ENCODE results near the gene TMPRSS3.

Gene TMPRSS3

DNA sequence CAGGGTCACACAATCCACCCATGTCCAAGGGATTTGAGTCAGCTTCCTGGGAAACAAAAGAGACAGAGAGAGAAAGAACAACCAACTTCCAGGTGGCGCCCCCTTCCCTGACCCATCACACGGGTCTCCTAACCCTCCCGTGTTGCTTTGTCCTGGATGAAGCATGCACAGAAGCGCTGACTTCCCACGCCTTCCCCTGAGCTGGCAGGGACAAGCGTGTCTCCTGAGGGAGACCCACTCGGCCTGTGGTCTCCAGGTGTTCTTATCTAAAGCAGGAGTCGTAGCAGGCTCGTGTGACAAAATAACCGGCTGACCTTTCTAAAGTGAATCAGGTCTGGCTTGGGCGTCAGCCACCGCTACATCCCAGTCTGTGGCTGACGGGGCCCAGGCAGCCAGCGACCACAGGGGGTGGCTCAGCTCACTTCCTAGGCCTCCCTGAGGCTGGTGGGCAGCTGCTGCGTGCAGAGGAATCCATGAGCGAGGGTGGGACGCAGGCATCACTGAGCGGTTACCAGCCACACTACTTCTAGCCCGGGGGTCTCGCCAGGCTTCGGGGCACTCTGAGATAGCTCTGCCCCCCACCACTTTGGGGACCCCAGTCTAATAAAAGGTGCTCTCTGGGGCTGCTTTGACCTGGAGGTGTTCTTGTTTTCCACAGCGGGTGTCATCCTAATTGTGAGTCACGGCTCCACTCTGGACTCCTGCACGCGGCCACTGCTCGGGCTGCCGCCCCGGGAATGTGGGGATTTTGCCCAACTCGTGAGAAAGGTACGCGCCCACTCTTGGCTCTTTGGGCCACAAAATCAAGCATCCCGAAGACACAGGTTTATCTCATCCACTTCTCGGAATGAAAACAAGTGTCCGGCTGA lies 48.3 kb upstream of the TMPRSS3 start:
- Histone ChIP-seq H3K4me2 (ENCODE audit: low read length) (no peak overlapping the region), H3K79me2 (ENCODE audit: control insufficient read depth, low read length) (no peaks in the 10 kb centered on the region), H3K36me3 (ENCODE audit: control insufficient read depth, low read length) (no peaks in the 10 kb centered on the region), H3F3A (ENCODE audit: control insufficient read depth, insufficient read depth) (no peaks in the 10 kb centered on the region), H3K4me3 (ENCODE audit: low read length) (no peak overlapping the region), H4K20me1 (ENCODE audit: control insufficient read depth, insufficient read depth, low read depth, low read length) (no peaks in the 10 kb centered on the region), H3K9me3 (ENCODE audit: control insufficient read depth, insufficient read depth, low read length) (no peaks in the 10 kb centered on the region), H3K27me3 (ENCODE audit: control insufficient read depth, low read length) (no peaks in the 10 kb centered on the region), H3K9me2 (replicated peaks; ENCODE audit: control insufficient read depth, low read length) (no peaks in the 10 kb centered on the region), H3K4me1 (ENCODE audit: control insufficient read depth, low read length) (no peaks in the 10 kb centered on the region), H3K27ac (ENCODE audit: low read depth, low read length) (no peak overlapping the region)
- TF ChIP-seq CTCF (IDR thresholded peaks at IDR 0.05; ENCODE audit: low read depth, low read length, poor library complexity, severe bottlenecking) (no peak), EZH2phosphoT487 (IDR thresholded peaks at IDR 0.05; ENCODE audit: borderline replicate concordance, low read length) (no peak)

GRCh38 chr21:42443181-42443785 lies 47.4 kb upstream of the TMPRSS3 start:
- no peak overlapping the region for H3K4me3 ChIP-seq (ENCODE audit: low read length)
- H3F3A ChIP-seq (ENCODE audit: control insufficient read depth, insufficient read depth) = no peaks in the 10 kb centered on the region
- H3K4me2 ChIP-seq (ENCODE audit: low read length) = no peak overlapping the region
- H3K4me1 ChIP-seq (ENCODE audit: control insufficient read depth, low read length) = no peaks in the 10 kb centered on the region
- no peaks in the 10 kb centered on the region for H4K20me1 ChIP-seq (ENCODE audit: control insufficient read depth, insufficient read depth, low read depth, low read length)
- no peaks in the 10 kb centered on the region for H3K36me3 ChIP-seq (ENCODE audit: control insufficient read depth, low read length)
- no peaks in the 10 kb centered on the region for H3K9me3 ChIP-seq (ENCODE audit: control insufficient read depth, insufficient read depth, low read length)
- no peaks in the 10 kb centered on the region for H3K79me2 ChIP-seq (ENCODE audit: control insufficient read depth, low read length)
- no peak overlapping the region for H3K27ac ChIP-seq (ENCODE audit: low read depth, low read length)
- H3K27me3 ChIP-seq (ENCODE audit: control insufficient read depth, low read length) = no peaks in the 10 kb centered on the region
- TF ChIP-seq EZH2phosphoT487 (IDR thresholded peaks at IDR 0.05; ENCODE audit: borderline replicate concordance, low read length) = no peak
- TF ChIP-seq CTCF (IDR thresholded peaks at IDR 0.05; ENCODE audit: low read depth, low read length, poor library complexity, severe bottlenecking) = no peak
- H3K9me2 ChIP-seq (replicated peaks; ENCODE audit: control insufficient read depth, low read length) = no peaks in the 10 kb centered on the region

DNA sequence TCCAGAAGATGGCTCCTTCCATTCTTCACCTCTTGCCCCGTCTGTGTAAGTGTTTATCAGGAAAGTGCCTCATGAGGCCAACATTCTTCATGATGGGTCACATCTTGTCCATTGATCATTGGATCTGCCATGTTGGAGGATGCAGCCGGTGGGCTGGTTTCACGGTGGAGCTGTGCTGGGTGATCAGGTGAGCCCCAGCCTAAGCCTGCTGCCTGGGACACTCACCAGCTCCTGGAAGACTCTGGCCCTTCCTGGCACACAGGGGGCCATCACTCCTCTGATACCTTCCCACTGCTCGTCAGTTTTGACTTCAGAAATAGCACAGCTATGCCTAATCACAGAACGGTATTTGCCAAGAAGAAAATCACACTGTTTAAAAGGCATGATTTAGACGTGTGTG lies 46.1 kb upstream of the TMPRSS3 start:
- no peaks in the 10 kb centered on the region for H3K4me1 ChIP-seq (ENCODE audit: control insufficient read depth, low read length)
- TF ChIP-seq CTCF (IDR thresholded peaks at IDR 0.05; ENCODE audit: low read depth, low read length, poor library complexity, severe bottlenecking) (no peak), EZH2phosphoT487 (IDR thresholded peaks at IDR 0.05; ENCODE audit: borderline replicate concordance, low read length) (no peak)
- H3K4me2 ChIP-seq (ENCODE audit: low read length) = no peak overlapping the region
- H3K79me2 ChIP-seq (ENCODE audit: control insufficient read depth, low read length) = no peaks in the 10 kb centered on the region
- H3K9me3 ChIP-seq (ENCODE audit: control insufficient read depth, insufficient read depth, low read length) = no peaks in the 10 kb centered on the region
- no peak overlapping the region for H3K27ac ChIP-seq (ENCODE audit: low read depth, low read length)
- no peaks in the 10 kb centered on the region for H3F3A ChIP-seq (ENCODE audit: control insufficient read depth, insufficient read depth)
- H3K36me3 ChIP-seq (ENCODE audit: control insufficient read depth, low read length) = no peaks in the 10 kb centered on the region
- H3K4me3 ChIP-seq (ENCODE audit: low read length) = no peak overlapping the region
- no peaks in the 10 kb centered on the region for H3K9me2 ChIP-seq (replicated peaks; ENCODE audit: control insufficient read depth, low read length)
- H4K20me1 ChIP-seq (ENCODE audit: control insufficient read depth, insufficient read depth, low read depth, low read length) = no peaks in the 10 kb centered on the region
- no peaks in the 10 kb centered on the region for H3K27me3 ChIP-seq (ENCODE audit: control insufficient read depth, low read length)
